HepG2 (cell line): ENCODE measurements around the gene GNMT. TPM values are rescaled to one million over a fixed set of nuclear protein-coding genes. Genes with fewer than 3 reads are reported as not detected.
A peak's percentile ranks its signal among the peaks of the same experiment; 100 is the strongest.

Experiments
- ETV5 ChIP-seq: IDR thresholded peaks from 2 replicates; pipeline ENCODE4 v1.6.1; 2018; ENCODE audit warnings: missing biosample characterization, missing genetic modification reagents, inconsistent platforms, borderline replicate concordance
- HCFC1 ChIP-seq: fragments of 150-350 bp; IDR thresholded peaks from 2 replicates; pipeline ENCODE4 v1.6.1; 2014; ENCODE audit warnings: low read depth, low read length
- ISX ChIP-seq: sonication (generic); formaldehyde crosslinking; conservative IDR thresholded peaks from 2 replicates; pipeline ENCODE4 v1.5.0; 2020; ENCODE audit warnings: missing genetic modification reagents
- KLF13 ChIP-seq: sonication (generic); formaldehyde crosslinking; IDR thresholded peaks from 2 replicates; pipeline ENCODE4 v1.4.0; 2020; ENCODE audit warnings: mild to moderate bottlenecking, missing genetic modification reagents
- KLF6 ChIP-seq: IDR thresholded peaks from 2 replicates; pipeline ENCODE4 v1.8.0; 2016; ENCODE audit warnings: missing biosample characterization, missing genetic modification reagents
- NCOA2 ChIP-seq: sonication (generic); formaldehyde crosslinking; IDR thresholded peaks from 2 replicates; pipeline ENCODE4 v1.8.0; 2022; ENCODE audit warnings: inconsistent platforms
- NR1H2 ChIP-seq: sonication (generic); formaldehyde crosslinking; IDR thresholded peaks from 2 replicates; pipeline ENCODE4 v1.8.1; 2022; ENCODE audit warnings: low read depth, missing genetic modification reagents, borderline replicate concordance
- SOX6 ChIP-seq, 2 experiments: fragments of 450-650 bp in 1 of 2; sonication (generic) in 1 of 2; formaldehyde crosslinking in 1 of 2; IDR thresholded peaks; 2 replicates each; pipeline versions ENCODE4 v1.4.0 to v1.6.1; 2017 to 2020; ENCODE audit warnings: antibody characterized with exemption in 1 of 2, mild to moderate bottlenecking in 1 of 2, missing genetic modification reagents in 1 of 2
- ZBTB10 ChIP-seq: sonication (generic); formaldehyde crosslinking; IDR thresholded peaks from 2 replicates; pipeline ENCODE4 v1.4.0; 2020; ENCODE audit warnings: missing genetic modification reagents, borderline replicate concordance
- ZFP41 ChIP-seq: sonication (generic); formaldehyde crosslinking; IDR thresholded peaks from 2 replicates; pipeline ENCODE4 v1.4.0; 2020; ENCODE audit warnings: mild to moderate bottlenecking, missing genetic modification reagents, borderline replicate concordance
- ZNF138 ChIP-seq: sonication (generic); formaldehyde crosslinking; IDR thresholded peaks from 2 replicates; pipeline ENCODE4 v1.5.0; 2020; ENCODE audit warnings: mild to moderate bottlenecking, low read depth, missing genetic modification reagents
- ZNF142 ChIP-seq: sonication (generic); formaldehyde crosslinking; IDR thresholded peaks from 2 replicates; pipeline ENCODE4 v1.4.0; 2020; ENCODE audit warnings: missing genetic modification reagents
- ZNF326 ChIP-seq: sonication (generic); formaldehyde crosslinking; IDR thresholded peaks from 2 replicates; pipeline ENCODE4 v1.4.0; 2020; ENCODE audit warnings: missing genetic modification reagents, borderline replicate concordance
- polyA plus RNA-seq, 8 experiments: library from polyadenylated mRNA; depleted of rRNA in 3 of 8; stranded (reverse) in 7 of 8; unstranded in 1 of 8; fragments of >200 nt; fragmentation: Illumina TruSeq in 4 of 8; extraction: Trizol in 4 of 8; gene quantifications; 2 replicates each; pipeline versions ENCODE4 v1.2.1 to v1.2.3, GENCODE V29; 2011 to 2016; ENCODE audit warnings: low read depth in 4 of 8, missing spikeins in 1 of 8, mixed read lengths in 1 of 8; ENCODE audit not compliant: insufficient read depth in 1 of 8
- total RNA-seq, 5 experiments: library from RNA; depleted of rRNA; stranded (reverse); fragments of >200 nt; fragmentation: Illumina TruSeq; extraction: Trizol; gene quantifications; 2 replicates each; pipeline ENCODE4 v1.2.3, GENCODE V29; 2016; ENCODE audit warnings: low read depth in 1 of 5

Gene GNMT
- total and polyA plus RNA-seq, 2 of the 13 experiments (the other 11 are each of a cell fraction or from before 2014, with no cell fraction given), result 2.8 to 7.0 TPM

GRCh38 chr6:42984001-42984923, 23.7 kb downstream of the GNMT start, which contains the start of gene PPP2R5D (continued):
- peak; percentile 89; the same call in 1 of the 2 replicates for TF ChIP-seq ISX (CRISPR knock-in tag)
- no peak for TF ChIP-seq SOX6 (IDR thresholded peaks at IDR 0.05)
- TF ChIP-seq SOX6 (CRISPR knock-in tag; IDR thresholded peaks at IDR 0.05), result peak; percentile 65
- no peak for TF ChIP-seq KLF13 (CRISPR knock-in tag)
- peak; percentile 80 for TF ChIP-seq KLF6
- no peak for TF ChIP-seq ZNF326 (CRISPR knock-in tag)
- TF ChIP-seq ZBTB10 (CRISPR knock-in tag), result no peak
- TF ChIP-seq NCOA2, result no peak; the same call in 1 of the 2 replicates
- peak; percentile 33; the same call in 1 of the 2 replicates for TF ChIP-seq ZNF138 (CRISPR knock-in tag)
- TF ChIP-seq HCFC1, result no peak
- peak; percentile 91 for TF ChIP-seq ZNF142
- TF ChIP-seq ZFP41 (CRISPR knock-in tag), result no peak
- 0 out of 2 replicates have a peak, but pooled peaks have one; percentile 43 for TF ChIP-seq ETV5 (CRISPR knock-in tag)
- TF ChIP-seq NR1H2 (CRISPR knock-in tag), result no peak; the same call in 1 of the 2 replicates
